ENCODE measurements around the gene TLX1. TPM values are rescaled to one million over a fixed set of nuclear protein-coding genes. Genes with fewer than 3 reads are reported as not detected.

Gene TLX1
- polyA plus RNA-seq, 6 donors from 2014 or later: not detected

GRCh38 chr10:101140084-101140949 is 9.2 kb downstream of the TLX1 start:
- no peak for DNase-seq
- peaks cover 77 to 94% (median 90%) of the 10 kb centered on the region in 3 donors for H3K27me3 Mint-ChIP-seq
- peaks cover 5% of the 10 kb centered on the region in 2 donors for H3K36me3 Mint-ChIP-seq
- ATAC-seq (ENCODE audit: low read depth in 2 of 2): no peak
- peak overlapping the region in 7 of 8 donors; percentile 22 to 73 (median 44) for H3K4me3 Mint-ChIP-seq
- H3K9me3 Mint-ChIP-seq: peaks cover 0 to 3% (median 0%) of the 10 kb centered on the region in 7 donors
- H3K27ac Mint-ChIP-seq: peak overlapping the region in 3 of 6 donors; percentile 9 to 27 (median 20)
- H3K4me1 Mint-ChIP-seq: peaks cover 34 to 38% (median 36%) of the 10 kb centered on the region in 3 donors

GRCh38 chr10:101140950-101141615 is 10.0 kb downstream of the TLX1 start:
- H3K27ac Mint-ChIP-seq: peak overlapping the region in 2 of 6 donors; percentile 37 to 57
- peaks cover 0 to 5% of the 10 kb centered on the region in 2 donors for H3K36me3 Mint-ChIP-seq
- no peak for ATAC-seq (ENCODE audit: low read depth in 2 of 2)
- H3K4me1 Mint-ChIP-seq: peaks cover 26 to 37% (median 28%) of the 10 kb centered on the region in 3 donors
- H3K27me3 Mint-ChIP-seq: peaks cover 77 to 94% (median 85%) of the 10 kb centered on the region in 3 donors
- H3K9me3 Mint-ChIP-seq: peaks cover 0 to 3% (median 0%) of the 10 kb centered on the region in 7 donors
- H3K4me3 Mint-ChIP-seq: peak overlapping the region in 4 of 8 donors; percentile 25 to 73 (median 59)
- DNase-seq: no peak

- Mint-ChIP-seq H3K27me3 (peaks cover 77 to 94% (median 80%) of the 10 kb centered on the region in 3 donors), H3K36me3 (peaks cover 0 to 5% of the 10 kb centered on the region in 2 donors), H3K9me3 (peaks cover 0 to 3% (median 0%) of the 10 kb centered on the region in 7 donors), H3K27ac (peak overlapping the region in 1 of 6 donors; percentile 71), H3K4me3 (peak overlapping the region in 1 of 8 donors; percentile 52), H3K4me1 (peaks cover 25 to 38% (median 28%) of the 10 kb centered on the region in 3 donors)
- ATAC-seq (ENCODE audit: low read depth in 2 of 2) (peak; percentile 77 to 84), DNase-seq (peak; percentile 72)
Observed at GRCh38 chr10:101141616-101142532, 10.8 kb downstream of the TLX1 start.

GRCh38 chr10:101142533-101143344 is 11.6 kb downstream of the TLX1 start:
- DNase-seq (no peak), ATAC-seq (ENCODE audit: low read depth in 2 of 2) (peak in 1 of 2 donors; percentile 9)
- Mint-ChIP-seq H3K27ac (peak overlapping the region in 3 of 6 donors; percentile 6 to 71 (median 66)), H3K36me3 (peaks cover 0 to 5% of the 10 kb centered on the region in 2 donors), H3K4me1 (peaks cover 19 to 43% (median 26%) of the 10 kb centered on the region in 3 donors), H3K27me3 (peaks cover 79 to 94% (median 80%) of the 10 kb centered on the region in 3 donors), H3K9me3 (peaks cover 0 to 3% (median 0%) of the 10 kb centered on the region in 7 donors), H3K4me3 (peak overlapping the region in 1 of 8 donors; percentile 52)

GRCh38 chr10:101143345-101143630 is 12.2 kb downstream of the TLX1 start:
- H3K27me3 Mint-ChIP-seq: peaks cover 78 to 93% (median 80%) of the 10 kb centered on the region in 3 donors
- ATAC-seq (ENCODE audit: low read depth in 2 of 2): no peak

DNA sequence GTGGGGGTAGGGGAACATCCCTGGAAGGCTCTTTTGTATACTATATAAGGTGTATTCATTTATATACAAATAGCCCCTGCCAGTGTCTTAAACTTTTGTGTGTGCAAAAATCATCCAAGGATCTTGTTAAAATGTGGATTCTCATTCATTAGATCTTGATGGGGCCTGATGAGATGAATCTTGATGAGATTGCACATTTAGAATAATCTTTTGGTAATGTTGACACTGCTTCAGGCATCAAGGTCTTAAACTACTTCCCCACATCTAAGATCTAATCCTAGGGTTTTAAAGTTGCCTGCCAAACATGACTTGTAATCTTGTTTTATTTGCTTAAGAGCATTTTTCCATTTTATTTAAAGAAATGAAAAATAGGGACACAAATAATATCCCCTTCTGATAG is 13.0 kb downstream of the TLX1 start:
- Mint-ChIP-seq H3K36me3 (peaks cover 4 to 6% of the 10 kb centered on the region in 2 donors), H3K4me1 (peaks cover 8 to 33% (median 14%) of the 10 kb centered on the region in 3 donors), H3K27me3 (peaks cover 76 to 91% (median 80%) of the 10 kb centered on the region in 3 donors), H3K9me3 (peaks cover 0 to 5% (median 0%) of the 10 kb centered on the region in 7 donors), H3K27ac (no peak overlapping the region), H3K4me3 (no peak overlapping the region)
- no peak for DNase-seq
- ATAC-seq (ENCODE audit: low read depth in 2 of 2): no peak

More at GRCh38 chr10:101143345-101143630, 12.2 kb downstream of the TLX1 start:
- no peak overlapping the region for H3K4me3 Mint-ChIP-seq
- no peak for DNase-seq
- H3K27ac Mint-ChIP-seq: peak overlapping the region in 2 of 6 donors; percentile 6 to 66
- peaks cover 13 to 39% (median 21%) of the 10 kb centered on the region in 3 donors for H3K4me1 Mint-ChIP-seq
- peaks cover 0 to 3% (median 0%) of the 10 kb centered on the region in 7 donors for H3K9me3 Mint-ChIP-seq
- H3K36me3 Mint-ChIP-seq: peaks cover 0 to 5% of the 10 kb centered on the region in 2 donors

GRCh38 chr10:101145145-101145544 is 14.0 kb downstream of the TLX1 start:
- Mint-ChIP-seq H3K27ac (no peak overlapping the region), H3K4me1 (peaks cover 0 to 26% (median 4%) of the 10 kb centered on the region in 3 donors), H3K27me3 (peaks cover 76 to 93% (median 82%) of the 10 kb centered on the region in 3 donors), H3K36me3 (peaks cover 6 to 13% of the 10 kb centered on the region in 2 donors), H3K9me3 (peaks cover 0 to 16% (median 2%) of the 10 kb centered on the region in 7 donors), H3K4me3 (peak overlapping the region in 1 of 8 donors; percentile 42)
- DNase-seq (no peak), ATAC-seq (ENCODE audit: low read depth in 2 of 2) (no peak)

DNA sequence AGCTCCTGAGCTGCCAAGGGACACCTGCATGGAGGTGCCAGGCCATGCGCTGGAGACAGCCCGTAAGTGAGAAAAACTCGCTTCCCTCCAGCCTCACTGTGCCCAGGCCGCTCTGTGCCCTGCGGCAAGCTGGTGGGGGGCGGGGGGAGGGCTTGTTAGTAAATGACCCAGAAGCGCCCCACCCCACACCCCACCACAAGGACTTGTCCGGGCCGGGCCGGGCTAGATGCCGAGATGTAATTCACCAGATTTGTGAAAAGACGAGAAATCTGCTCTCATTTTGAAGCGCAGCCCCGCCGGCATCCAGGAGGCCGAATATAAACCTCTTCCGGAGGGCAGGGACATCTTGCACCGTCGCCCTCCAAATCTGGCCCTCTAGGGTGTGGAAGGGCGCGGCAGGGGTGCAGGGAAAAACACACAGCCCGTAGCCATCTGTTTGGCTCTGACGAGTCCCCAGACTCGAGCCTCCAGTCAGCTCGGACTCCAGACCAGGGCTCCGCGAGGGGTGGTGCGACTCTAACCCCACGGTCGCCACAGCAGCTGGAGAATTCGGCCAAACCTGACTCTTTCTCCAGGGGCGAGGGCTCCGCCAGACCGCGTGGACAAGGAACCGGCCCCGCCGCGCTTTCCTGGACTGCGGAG is 14.8 kb downstream of the TLX1 start:
- peaks cover 79 to 95% (median 81%) of the 10 kb centered on the region in 3 donors for H3K27me3 Mint-ChIP-seq
- H3K4me3 Mint-ChIP-seq: peak overlapping the region in 3 of 8 donors; percentile 9 to 50 (median 47)
- no peak overlapping the region for H3K27ac Mint-ChIP-seq
- DNase-seq: no peak
- H3K9me3 Mint-ChIP-seq: peaks cover 0 to 17% (median 3%) of the 10 kb centered on the region in 7 donors
- ATAC-seq (ENCODE audit: low read depth in 2 of 2): no peak
- H3K4me1 Mint-ChIP-seq: peaks cover 0 to 21% (median 4%) of the 10 kb centered on the region in 3 donors
- peaks cover 6 to 13% of the 10 kb centered on the region in 2 donors for H3K36me3 Mint-ChIP-seq

DNA sequence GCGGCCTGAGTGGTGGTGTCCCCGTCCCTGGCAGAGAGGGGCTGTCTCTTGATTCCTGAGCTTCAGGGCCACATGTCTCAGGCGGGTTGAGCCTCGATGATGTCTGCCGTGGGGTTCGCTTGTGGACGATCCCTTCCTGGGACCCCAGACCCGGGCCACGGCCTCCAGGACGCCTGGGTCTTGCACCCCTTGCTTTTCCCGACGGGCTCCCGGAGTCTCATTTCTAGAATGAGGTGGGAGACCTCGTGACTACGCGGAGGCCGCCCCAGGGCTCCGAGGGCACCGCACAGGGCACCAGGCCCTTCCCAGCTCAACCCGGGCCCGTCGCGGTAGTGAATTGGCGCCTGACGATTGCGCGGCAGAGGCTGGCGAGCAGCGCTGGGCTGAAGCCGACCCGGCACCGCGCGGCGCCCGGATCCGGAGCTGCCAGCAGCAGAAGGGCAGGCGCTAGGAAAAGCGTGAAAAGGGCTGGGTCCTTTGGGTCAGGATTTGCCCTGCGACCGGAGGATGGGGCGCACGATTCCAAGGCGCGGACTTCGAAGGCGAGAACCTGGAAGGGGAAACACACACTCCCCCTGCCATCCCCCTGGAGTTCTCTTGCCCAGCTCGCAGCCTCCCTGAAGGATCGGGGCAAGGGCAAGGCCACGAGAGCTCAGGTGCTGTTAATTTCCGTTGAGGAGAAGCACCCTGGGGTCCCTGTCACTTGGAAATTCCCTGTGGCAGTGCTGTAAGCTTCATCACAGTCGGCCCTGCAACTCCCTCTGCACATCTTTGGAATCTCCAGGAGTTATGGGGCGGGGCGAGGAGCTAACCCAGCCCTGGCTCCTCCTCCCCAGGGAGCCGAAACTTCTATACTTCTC is 15.5 kb downstream of the TLX1 start:
- H3K4me3 Mint-ChIP-seq: peak overlapping the region in 3 of 8 donors; percentile 18 to 50 (median 34)
- ATAC-seq (ENCODE audit: low read depth in 2 of 2) (no peak), DNase-seq (no peak)
- H3K4me1 Mint-ChIP-seq: peaks cover 0 to 17% (median 4%) of the 10 kb centered on the region in 3 donors
- H3K36me3 Mint-ChIP-seq: peaks cover 6 to 13% of the 10 kb centered on the region in 2 donors
- H3K27ac Mint-ChIP-seq: no peak overlapping the region
- H3K27me3 Mint-ChIP-seq: peaks cover 78 to 95% (median 81%) of the 10 kb centered on the region in 3 donors
- peaks cover 0 to 17% (median 3%) of the 10 kb centered on the region in 7 donors for H3K9me3 Mint-ChIP-seq

GRCh38 chr10:101151395-101151794 is 20.3 kb downstream of the TLX1 start:
- H3K4me1 Mint-ChIP-seq: peaks cover 0 to 6% (median 0%) of the 10 kb centered on the region in 3 donors
- peaks cover 6 to 13% of the 10 kb centered on the region in 2 donors for H3K36me3 Mint-ChIP-seq
- DNase-seq (no peak), ATAC-seq (ENCODE audit: low read depth in 2 of 2) (no peak)
- H3K9me3 Mint-ChIP-seq: peaks cover 0 to 17% (median 3%) of the 10 kb centered on the region in 7 donors
- peaks cover 65 to 88% (median 84%) of the 10 kb centered on the region in 3 donors for H3K27me3 Mint-ChIP-seq
- no peak overlapping the region for H3K27ac Mint-ChIP-seq
- H3K4me3 Mint-ChIP-seq: no peak overlapping the region

DNA sequence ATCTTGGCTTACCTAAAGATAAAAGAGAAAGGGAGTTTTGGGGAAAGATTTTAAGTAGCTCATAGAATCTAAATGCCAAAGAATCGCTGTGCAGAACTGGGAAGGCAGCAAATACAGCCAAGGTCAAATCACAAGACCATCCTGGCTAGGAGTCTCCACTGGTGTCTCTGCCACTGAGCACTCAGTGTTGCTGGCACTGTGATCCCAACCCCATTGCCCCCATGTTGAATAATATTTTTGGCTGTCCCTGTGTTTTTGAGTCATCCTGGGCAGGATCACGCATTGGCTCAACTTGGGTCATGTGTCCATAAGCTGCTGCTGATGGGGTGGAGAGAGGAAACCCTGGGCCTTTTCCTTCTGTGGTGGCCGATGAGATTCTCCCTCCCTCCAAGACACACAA is 21.2 kb downstream of the TLX1 start:
- Mint-ChIP-seq H3K9me3 (peaks cover 0 to 17% (median 3%) of the 10 kb centered on the region in 7 donors), H3K4me3 (no peak overlapping the region), H3K36me3 (peaks cover 6 to 13% of the 10 kb centered on the region in 2 donors), H3K4me1 (peaks cover 0 to under 1% (median 0%) of the 10 kb centered on the region in 3 donors), H3K27ac (no peak overlapping the region), H3K27me3 (peaks cover 66 to 88% (median 86%) of the 10 kb centered on the region in 3 donors)
- DNase-seq: no peak
- ATAC-seq (ENCODE audit: low read depth in 2 of 2): no peak

Measured in naive B cell (primary cell).